T-helper 1 cell (primary cell): ENCODE data around the gene KRT72.
"Not testable (repeated sequence)": the region's sequence is repeated elsewhere in the genome, so short reads cannot be mapped to it uniquely, and the experiment has no call there.

Source experiments
- DNase-seq, 5 donors: peaks; one replicate each; pipeline ENCODE4 v3.0.0-alpha.2; 2012 to 2020

KRT72 gene

GRCh38 chr12:52606581-52607218 is 5.4 kb upstream of the KRT72 start:
- no peak for DNase-seq

- DNase-seq: no peak
These were observed 4.8 kb upstream of the KRT72 start for GRCh38 chr12:52606096-52606495.

GRCh38 chr12:52605542-52605941 is 4.3 kb upstream of the KRT72 start:
- no peak for DNase-seq

GRCh38 chr12:52604859-52605258 is 3.6 kb upstream of the KRT72 start:
- no peak for DNase-seq

GRCh38 chr12:52603314-52603713 is 2.1 kb upstream of the KRT72 start:
- peak in 1 of 5 donors; percentile 20 for DNase-seq

GRCh38 chr12:52602552-52602951 is 1.3 kb upstream of the KRT72 start:
- DNase-seq: no peak

- DNase-seq: no peak
These were observed 408 bp upstream of the KRT72 start for GRCh38 chr12:52601671-52602070.

- DNase-seq: no peak
These were observed 788 bp downstream of the KRT72 start for GRCh38 chr12:52600475-52600874.

- DNase-seq: no peak
These were observed 1.2 kb downstream of the KRT72 start for GRCh38 chr12:52600071-52600470.

- no peak for DNase-seq
These were observed 2.3 kb downstream of the KRT72 start for GRCh38 chr12:52598966-52599365.

- DNase-seq: not testable (repeated sequence)
These were observed 7.0 kb downstream of the KRT72 start for GRCh38 chr12:52594237-52594636.

- no peak for DNase-seq
These were observed 9.7 kb downstream of the KRT72 start for GRCh38 chr12:52591521-52591920.

- DNase-seq: no peak
These were observed 11.2 kb downstream of the KRT72 start for GRCh38 chr12:52590021-52590420.

GRCh38 chr12:52587563-52587962 is 13.7 kb downstream of the KRT72 start:
- no peak for DNase-seq

GRCh38 chr12:52585946-52586345 is 15.3 kb downstream of the KRT72 start:
- DNase-seq: peak in 3 of 5 donors; percentile 35 to 66 (median 49)

- DNase-seq: no peak
These were observed 16.2 kb downstream of the KRT72 start for GRCh38 chr12:52585066-52585465.

GRCh38 chr12:52584156-52584682 is 17.0 kb downstream of the KRT72 start:
- no peak for DNase-seq

- DNase-seq: peak in 4 of 5 donors; percentile 23 to 50 (median 34)
These were observed 18.2 kb downstream of the KRT72 start for GRCh38 chr12:52582971-52583456.

GRCh38 chr12:52582486-52582885 is 18.8 kb downstream of the KRT72 start:
- no peak for DNase-seq

- DNase-seq: no peak
These were observed 19.8 kb downstream of the KRT72 start for GRCh38 chr12:52581481-52581880.

GRCh38 chr12:52581066-52581465 is 20.2 kb downstream of the KRT72 start:
- no peak for DNase-seq

GRCh38 chr12:52580496-52580895 is 20.8 kb downstream of the KRT72 start:
- DNase-seq: no peak

GRCh38 chr12:52579468-52580465 is 21.5 kb downstream of the KRT72 start:
- DNase-seq: no peak
